ENCODE measurements around the gene PKM. TPM values are rescaled to one million over a fixed set of nuclear protein-coding genes. Genes with fewer than 3 reads are reported as not detected.

PKM gene
- total and polyA plus RNA-seq, 9 of the 15 experiments (the other 6 are each of a cell fraction or from before 2014, with no cell fraction given), result 140 to 825 (median 383) TPM

- TF ChIP-seq TEAD4 (IDR thresholded peaks at IDR 0.05; ENCODE audit: low read length) (peak; percentile 60), TEAD4 (CRISPR knock-in tag; IDR thresholded peaks at IDR 0.05; ENCODE audit: borderline replicate concordance) (no peak), CBFA2T2 (conservative IDR thresholded peaks at IDR 0.05) (peak; percentile 37; the same call in 1 of the 2 replicates), TAL1 (IDR thresholded peaks at IDR 0.05) (peak; percentile 63; the same call in 1 of the 2 replicates), KDM1A (IDR thresholded peaks at IDR 0.05) (0 out of 4 replicates have a peak, but pooled peaks have one; percentile 30 to 38), MAFF (IDR thresholded peaks at IDR 0.05; ENCODE audit: low read length) (no peak), CEBPB (tag; IDR thresholded peaks at IDR 0.05) (no peak), DPF2 (IDR thresholded peaks at IDR 0.05) (peak; percentile 30; the same call in 1 of the 2 replicates), HDAC8 (tag; IDR thresholded peaks at IDR 0.05) (no peak)
- TF ChIP-seq, protein P1, sequence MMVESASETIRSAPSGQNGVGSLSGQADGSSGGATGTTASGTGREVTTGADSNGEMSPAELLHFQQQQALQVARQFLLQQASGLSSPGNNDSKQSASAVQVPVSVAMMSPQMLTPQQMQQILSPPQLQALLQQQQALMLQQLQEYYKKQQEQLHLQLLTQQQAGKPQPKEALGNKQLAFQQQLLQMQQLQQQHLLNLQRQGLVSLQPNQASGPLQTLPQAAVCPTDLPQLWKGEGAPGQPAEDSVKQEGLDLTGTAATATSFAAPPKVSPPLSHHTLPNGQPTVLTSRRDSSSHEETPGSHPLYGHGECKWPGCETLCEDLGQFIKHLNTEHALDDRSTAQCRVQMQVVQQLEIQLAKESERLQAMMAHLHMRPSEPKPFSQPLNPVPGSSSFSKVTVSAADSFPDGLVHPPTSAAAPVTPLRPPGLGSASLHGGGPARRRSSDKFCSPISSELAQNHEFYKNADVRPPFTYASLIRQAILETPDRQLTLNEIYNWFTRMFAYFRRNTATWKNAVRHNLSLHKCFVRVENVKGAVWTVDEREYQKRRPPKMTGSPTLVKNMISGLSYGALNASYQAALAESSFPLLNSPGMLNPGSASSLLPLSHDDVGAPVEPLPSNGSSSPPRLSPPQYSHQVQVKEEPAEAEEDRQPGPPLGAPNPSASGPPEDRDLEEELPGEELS (CRISPR knock-in tag; IDR thresholded peaks at IDR 0.05; ENCODE audit: borderline replicate concordance), result no peak
These were observed 4.3 kb upstream of the PKM start (continued) for GRCh38 chr15:72235298-72235697.

GRCh38 chr15:72233769-72234168, 2.8 kb upstream of the PKM start:
- no TSS peak for BruUV-seq (replicated peaks)
- ChIA-PET CTCF (ENCODE audit: low intra/inter-chr PET ratio) (no interaction called here), POLR2A (no interaction called here)
- H4K20me1 ChIP-seq (replicated peaks; ENCODE audit: control insufficient read depth, insufficient read depth, low read length), result peaks cover 5% of the 10 kb centered on the region
- H3K4me3 ChIP-seq, result no peak overlapping the region
- H3K9me1 ChIP-seq (ENCODE audit: control insufficient read depth, insufficient read depth, low read length), result no peaks in the 10 kb centered on the region
- no peak overlapping the region for H3K27ac ChIP-seq (ENCODE audit: extremely low read depth, low read depth, low read length)
- FAIRE-seq, result no peak
- peaks cover 35% of the 10 kb centered on the region for H3K79me2 ChIP-seq (ENCODE audit: control insufficient read depth, insufficient read depth, low read length)
- peaks cover 48 to 57% of the 10 kb centered on the region in 2 experiments for H3K4me1 ChIP-seq (replicated peaks in 1 of 2; ENCODE audit: control insufficient read depth in 2 of 2, insufficient read depth in 2 of 2, low read length in 2 of 2)
- no peaks in the 10 kb centered on the region for H3K27me3 ChIP-seq (ENCODE audit: control insufficient read depth in 2 of 2, insufficient read depth in 2 of 2, low read length in 2 of 2)
- DNase-seq (ENCODE audit: extremely low read depth in 1 of 4, low spot score in 3 of 4), result no peak
- H3K9ac ChIP-seq (ENCODE audit: insufficient read depth in 1 of 2, low read depth in 2 of 2, low read length in 2 of 2), result no peak overlapping the region
- no peak for TF ChIP-seq KDM5B (IDR thresholded peaks at IDR 0.05; ENCODE audit: insufficient replicate concordance, low read depth, low read length)
- no peak for TF ChIP-seq NCOA1 (IDR thresholded peaks at IDR 0.05; ENCODE audit: low read depth)
- no peak for TF ChIP-seq CBFA2T3 (IDR thresholded peaks at IDR 0.05)
- TF ChIP-seq CTCF (IDR thresholded peaks at IDR 0.05 in 2 of 3, conservative IDR thresholded peaks at IDR 0.05 in 1 of 3; ENCODE audit: insufficient read depth in 2 of 3, low read depth in 1 of 3, low read length in 3 of 3), result no peak
- no peak for TF ChIP-seq ZNF707 (CRISPR knock-in tag; conservative IDR thresholded peaks at IDR 0.05)
- peaks cover 8% of the 10 kb centered on the region; the same call in 2 of the 3 replicates for H3K36me3 ChIP-seq (ENCODE audit: control insufficient read depth, insufficient read depth, low read length)
- no peak overlapping the region for H3K4me2 ChIP-seq (ENCODE audit: insufficient read depth, low read length)
- H3K9me3 ChIP-seq (replicated peaks; ENCODE audit: control insufficient read depth, insufficient read depth, low read depth, low read length), result no peaks in the 10 kb centered on the region
- 98% methylated on average over 6 of the region's 6 CpGs for WGBS (ENCODE audit: insufficient coverage, low coverage, missing lambda C conversion rate)
- H2AFZ ChIP-seq (ENCODE audit: low read depth, low read length), result no peak overlapping the region
- in situ Hi-C loops (cut with MboI) (no loop called here), intact Hi-C loops (cut with micrococcal nuclease) (loop anchor here (10.0 kb wide), 1 partner anchor 241 kb away; the partner anchor contains the start of gene ARIH1)
- ATAC-seq, result no peak
